B cell (primary cell): ENCODE data around the gene STEAP4. TPM values are rescaled to one million over a fixed set of nuclear protein-coding genes. Genes with fewer than 3 reads are reported as not detected.

Experiments used
- ATAC-seq: fragments of 200-7000 bp; cut with Tn5 transposase; one replicate; pipeline ENCODE4 v1.10.0; 2021; ENCODE audit warnings: low read depth, mild to moderate bottlenecking, moderate number of reproducible peaks, moderate library complexity
- CTCF ChIA-PET: fragments of 350-600 bp; sonication (Branson Sonifier 250); formaldehyde crosslinking; loops from one replicate; lab custom pipeline; 2021; ENCODE audit warnings: antibody characterized with exemption, inconsistent platforms; lab: Charles Lee
- POLR2A ChIA-PET: fragments of 350-600 bp; sonication (Branson Sonifier 250); formaldehyde crosslinking; loops from one replicate; lab custom pipeline; 2021; ENCODE audit warnings: antibody characterized with exemption; lab: Charles Lee
- DNase-seq: peaks from one replicate; pipeline ENCODE4 v3.0.0; 2013
- H2AFZ ChIP-seq: 2 replicates; pipeline ENCODE4 v1.6.1; 2012; ENCODE audit warnings: mild to moderate bottlenecking, low read depth, low read length; ENCODE audit not compliant: insufficient read depth, poor library complexity, severe bottlenecking
- H3K27ac ChIP-seq, 2 donors: 1 replicate in 1 of 2; 2 replicates in 1 of 2; pipeline ENCODE4 v1.5.1; 2012 to 2013; ENCODE audit warnings: low read length in 2 of 2, mild to moderate bottlenecking in 2 of 2, moderate library complexity in 1 of 2
- H3K27me3 ChIP-seq, 4 experiments: fragments of 200-600 bp in 1 of 4; sonication (generic) in 1 of 4; replicated peaks in 1 of 4; 1 replicate in 2 of 4; 2 replicates in 2 of 4; pipeline versions ENCODE4 v1.6.1 to v1.7.0; 2013 to 2016; ENCODE audit warnings: low read length in 3 of 4, mild to moderate bottlenecking in 2 of 4, mixed read lengths in 1 of 4, moderate library complexity in 1 of 4; ENCODE audit not compliant: insufficient read depth in 4 of 4, control insufficient read depth in 3 of 4; ENCODE audit errors: control extremely low read depth in 1 of 4
- H3K36me3 ChIP-seq, 2 experiments: replicated peaks in 1 of 2; 1 replicate in 1 of 2; 2 replicates in 1 of 2; pipeline versions ENCODE4 v1.6.1 to v1.7.1; 2013; ENCODE audit warnings: low read length in 1 of 2; ENCODE audit not compliant: insufficient read depth in 2 of 2, control insufficient read depth in 1 of 2; ENCODE audit errors: control extremely low read depth in 1 of 2, extremely low read depth in 1 of 2
- H3K4me1 ChIP-seq, 2 donors: fragments of 200-600 bp in 1 of 2; sonication (generic) in 1 of 2; 1 replicate in 1 of 2; 2 replicates in 1 of 2; pipeline versions ENCODE4 v1.5.1 to v1.6.1; 2013 to 2017; ENCODE audit warnings: low read length in 2 of 2; ENCODE audit not compliant: control insufficient read depth in 2 of 2, insufficient read depth in 2 of 2
- H3K4me2 ChIP-seq: replicated peaks from 2 replicates; pipeline ENCODE3; 2012; ENCODE audit warnings: mild to moderate bottlenecking, low read depth, low read length; ENCODE audit not compliant: poor library complexity, severe bottlenecking
- H3K4me3 ChIP-seq, 5 experiments: fragments of 200-600 bp in 1 of 5; sonication (generic) in 1 of 5; 1 replicate in 3 of 5; 2 replicates in 2 of 5; pipeline versions ENCODE4 v1.5.1 to v1.7.0; 2011 to 2016; ENCODE audit warnings: low read length in 4 of 5, mild to moderate bottlenecking in 4 of 5, low read depth in 2 of 5, control low read depth in 1 of 5, moderate library complexity in 1 of 5; ENCODE audit not compliant: insufficient read depth in 1 of 5; ENCODE audit errors: control extremely low read depth in 1 of 5, extremely low read depth in 1 of 5
- H3K79me2 ChIP-seq: fragments of 200-600 bp; sonication (generic); one replicate; pipeline ENCODE4 v1.6.0; 2016; ENCODE audit warnings: low read length; ENCODE audit not compliant: control insufficient read depth, insufficient read depth
- H3K9ac ChIP-seq: fragments of 200-600 bp; sonication (generic); 2 replicates; pipeline ENCODE4 v1.6.1; 2017; ENCODE audit warnings: mild to moderate bottlenecking, low read length, moderate library complexity
- H3K9me3 ChIP-seq, 3 donors: one replicate each; pipeline versions ENCODE4 v1.6.1 to v1.7.1; 2013; ENCODE audit warnings: low read length in 2 of 3; ENCODE audit not compliant: control insufficient read depth in 2 of 3, insufficient read depth in 1 of 3; ENCODE audit errors: control extremely low read depth in 1 of 3
- H4K20me1 ChIP-seq: 2 replicates; pipeline ENCODE4 v1.6.0; 2012; ENCODE audit warnings: mild to moderate bottlenecking, low read length; ENCODE audit not compliant: insufficient read depth, control insufficient read depth, poor library complexity, severe bottlenecking
- H3K27ac Mint-ChIP-seq: one replicate; pipeline ENCODE4 v1.8.0; 2021; ENCODE audit warnings: mixed read lengths
- H3K27me3 Mint-ChIP-seq: one replicate; pipeline ENCODE4 v1.8.0; 2021; ENCODE audit warnings: mixed read lengths
- H3K4me1 Mint-ChIP-seq: one replicate; pipeline ENCODE4 v1.8.0; 2021; ENCODE audit warnings: mixed read lengths
- H3K4me3 Mint-ChIP-seq: one replicate; pipeline ENCODE4 v1.8.0; 2021; ENCODE audit warnings: mixed read lengths
- H3K9me3 Mint-ChIP-seq: one replicate; pipeline ENCODE4 v1.8.0; 2022; ENCODE audit warnings: mixed read lengths; ENCODE audit not compliant: insufficient read depth
- CTCF ChIP-seq: fragments of 200-600 bp; IDR thresholded peaks from one replicate; pipeline ENCODE4 v1.8.0; 2022; ENCODE audit warnings: antibody characterized with exemption, mild to moderate bottlenecking
- EZH2 ChIP-seq: IDR thresholded peaks from 2 replicates; pipeline ENCODE4 v1.6.1; 2012; ENCODE audit warnings: borderline replicate concordance, low read depth, mild to moderate bottlenecking, moderate library complexity, low read length; ENCODE audit not compliant: insufficient read depth, poor library complexity, severe bottlenecking
- intact Hi-C: fragments of 100-400 bp; cut with micrococcal nuclease; formaldehyde crosslinking; loops from one replicate; pipeline ENCODE4 v1.10.0; 2022
- polyA plus RNA-seq: library from polyadenylated mRNA; depleted of rRNA; stranded (reverse); fragments of >200 nt; gene quantifications from 2 replicates; pipeline ENCODE4 v1.2.3, GENCODE V29; 2012
- total RNA-seq, 2 donors: library from RNA; stranded (reverse); fragments of 120-200 nt in 1 of 2; gene quantifications; 1 replicate in 1 of 2; 2 replicates in 1 of 2; pipeline versions ENCODE4 v1.2.3 to v1.2.4, GENCODE V29; 2013 to 2022

STEAP4 gene
- total and polyA plus RNA-seq, 2 donors (not counting 1 experiment from before 2014, with no cell fraction given): 0.04 TPM; not detected in 1

GRCh38 chr7:88256906-88257305, 49.8 kb downstream of the STEAP4 start:
- H3K9me3 Mint-ChIP-seq: peaks cover 12% of the 10 kb centered on the region

More at GRCh38 chr7:88256906-88257305, 49.8 kb downstream of the STEAP4 start:
- no peaks in the 10 kb centered on the region for H3K79me2 ChIP-seq
- H3K27me3 Mint-ChIP-seq: peaks cover 13% of the 10 kb centered on the region
- H4K20me1 ChIP-seq: no peaks in the 10 kb centered on the region
- ChIA-PET POLR2A (no interaction called here), CTCF (no interaction called here)
- no peak overlapping the region for H3K27ac ChIP-seq
- H3K9ac ChIP-seq: no peak overlapping the region
- H3K9me3 ChIP-seq: peaks cover 2 to 18% (median 15%) of the 10 kb centered on the region in 3 donors
- no peak for DNase-seq
- intact Hi-C loops: no loop called here
- H3K4me1 ChIP-seq: no peaks in the 10 kb centered on the region
- no peaks in the 10 kb centered on the region for H3K4me1 Mint-ChIP-seq
- ATAC-seq: no peak
- no peaks in the 10 kb centered on the region for H3K36me3 ChIP-seq
- H3K27ac Mint-ChIP-seq: no peak overlapping the region
- TF ChIP-seq CTCF: no peak
- TF ChIP-seq EZH2: no peak
- no peak overlapping the region for H3K4me3 ChIP-seq
- H3K4me3 Mint-ChIP-seq: no peak overlapping the region
- H3K4me2 ChIP-seq: no peak overlapping the region
- no peak overlapping the region for H2AFZ ChIP-seq
- H3K27me3 ChIP-seq: peaks cover 0 to 2% (median 0%) of the 10 kb centered on the region in 4 experiments
